Spleen (tissue), 11 donors: ENCODE results near the gene MCF2L. TPM values are rescaled to one million over a fixed set of nuclear protein-coding genes. Genes with fewer than 3 reads are reported as not detected.
A peak's percentile ranks its signal among the peaks of the same experiment; 100 is the strongest.

Experiments
- DNase-seq: peaks from one replicate; pipeline ENCODE4 v3.0.0-alpha.2; 2020
- H3K27ac ChIP-seq, 8 donors: fragments of 200-600 bp; sonication (generic) in 7 of 8; 1 replicate in 4 of 8; 2 replicates in 4 of 8; pipeline versions ENCODE4 v1.5.0 to v1.8.0; 2016 to 2021; ENCODE audit warnings: inconsistent platforms in 4 of 8, mild to moderate bottlenecking in 4 of 8, moderate library complexity in 1 of 8
- H3K27me3 ChIP-seq, 7 donors: fragments of 200-600 bp; sonication (generic) in 6 of 7; replicated peaks in 1 of 7; 1 replicate in 4 of 7; 2 replicates in 3 of 7; pipeline versions ENCODE4 v1.5.0 to v1.8.0; 2016 to 2021; ENCODE audit warnings: inconsistent platforms in 3 of 7, mild to moderate bottlenecking in 1 of 7
- H3K36me3 ChIP-seq, 6 donors: fragments of 200-600 bp; sonication (generic) in 5 of 6; 1 replicate in 4 of 6; 2 replicates in 2 of 6; pipeline versions ENCODE4 v1.5.0 to v1.8.0; 2016 to 2021; ENCODE audit warnings: inconsistent platforms in 2 of 6
- H3K4me1 ChIP-seq, 6 donors: fragments of 200-600 bp; sonication (generic) in 5 of 6; 1 replicate in 3 of 6; 2 replicates in 3 of 6; pipeline versions ENCODE4 v1.5.0 to v1.8.0; 2016 to 2021; ENCODE audit warnings: inconsistent platforms in 3 of 6
- H3K4me3 ChIP-seq, 8 donors: fragments of 200-600 bp; sonication (generic) in 7 of 8; 1 replicate in 4 of 8; 2 replicates in 4 of 8; pipeline versions ENCODE4 v1.5.0 to v1.8.0; 2016 to 2021; ENCODE audit warnings: inconsistent platforms in 4 of 8, mild to moderate bottlenecking in 4 of 8, moderate library complexity in 2 of 8
- H3K9me3 ChIP-seq, 8 donors: fragments of 200-600 bp; sonication (generic) in 7 of 8; 1 replicate in 4 of 8; 2 replicates in 4 of 8; pipeline versions ENCODE4 v1.5.0 to v1.8.0; 2016 to 2021; ENCODE audit warnings: inconsistent platforms in 4 of 8
- POLR2A ChIP-seq, 3 donors: fragments of 450-650 bp; IDR thresholded peaks; one replicate each; pipeline ENCODE4 v1.5.1; 2017; ENCODE audit warnings: antibody characterized with exemption in 3 of 3, mild to moderate bottlenecking in 1 of 3
- POLR2AphosphoS5 ChIP-seq, 3 donors: sonication (generic); formaldehyde crosslinking; IDR thresholded peaks; one replicate each; pipeline ENCODE4 v1.5.1; 2017; ENCODE audit warnings: antibody characterized with exemption in 3 of 3
- WGBS, 5 donors: extraction: QIAGEN DNeasy Blood & Tissue Kit in 3 of 5; methylation state at CpG; one replicate each; pipeline versions ENCODE4 v1.1.5 to v1.1.7; 2013 to 2018; 5-methylcytosine and 5-hydroxymethylcytosine counted together
- intact Hi-C: fragments of 100-400 bp; cut with DNase I; formaldehyde crosslinking; loops from one replicate; pipeline ENCODE4 v1.15.0; 2023; ENCODE audit warnings: low total_unique reads
- polyA plus RNA-seq, 3 donors: library from polyadenylated mRNA; stranded (reverse); fragments of 200-250 nt; gene quantifications; one replicate each; pipeline ENCODE4 v1.2.1, GENCODE V29; 2013
- total RNA-seq, 7 donors: library from RNA; depleted of rRNA in 3 of 7; stranded (reverse); fragments of >200 nt in 3 of 7; fragmentation: NEBNext Ultra II Directional in 4 of 7; extraction: Animal tissue kit (Norgen Biotek cat#: 25700) in 4 of 7; gene quantifications; one replicate each; pipeline versions ENCODE4 v1.1.0 to v1.2.1, GENCODE V29; 2016 to 2021
- TF ChIP-seq, protein P1 (sequence below), 11 experiments: fragments of 200-600 bp in 7 of 11; fragments of 450-650 bp in 4 of 11; sonication (generic) in 4 of 11; IDR thresholded peaks in 8 of 11; conservative IDR thresholded peaks in 3 of 11; 1 replicate in 7 of 11; 2 replicates in 4 of 11; pipeline versions ENCODE4 v1.4.0 to v1.8.0; 2016 to 2021; ENCODE audit warnings: antibody characterized with exemption in 11 of 11, inconsistent platforms in 4 of 11, mild to moderate bottlenecking in 1 of 11
- donor health status: healthy with polysubstance abuse.
- donor health status: DM: no; HTN: no; CAD: no; lungs with moderate emphysema.
- donor health status: DM: no; HTN: no; CAD: no.
- donor health status: Bipolar disorder and iron deficiency.
- donor health status: healthy.
- donor health status: DM: no; HTN: no; CAD: no.
- donor health status: DM: yes; HTN: yes; CAD: no.

The MCF2L gene
- total and polyA plus RNA-seq, 10 donors, result 4.3 to 21.4 (median 13.0) TPM

DNA sequence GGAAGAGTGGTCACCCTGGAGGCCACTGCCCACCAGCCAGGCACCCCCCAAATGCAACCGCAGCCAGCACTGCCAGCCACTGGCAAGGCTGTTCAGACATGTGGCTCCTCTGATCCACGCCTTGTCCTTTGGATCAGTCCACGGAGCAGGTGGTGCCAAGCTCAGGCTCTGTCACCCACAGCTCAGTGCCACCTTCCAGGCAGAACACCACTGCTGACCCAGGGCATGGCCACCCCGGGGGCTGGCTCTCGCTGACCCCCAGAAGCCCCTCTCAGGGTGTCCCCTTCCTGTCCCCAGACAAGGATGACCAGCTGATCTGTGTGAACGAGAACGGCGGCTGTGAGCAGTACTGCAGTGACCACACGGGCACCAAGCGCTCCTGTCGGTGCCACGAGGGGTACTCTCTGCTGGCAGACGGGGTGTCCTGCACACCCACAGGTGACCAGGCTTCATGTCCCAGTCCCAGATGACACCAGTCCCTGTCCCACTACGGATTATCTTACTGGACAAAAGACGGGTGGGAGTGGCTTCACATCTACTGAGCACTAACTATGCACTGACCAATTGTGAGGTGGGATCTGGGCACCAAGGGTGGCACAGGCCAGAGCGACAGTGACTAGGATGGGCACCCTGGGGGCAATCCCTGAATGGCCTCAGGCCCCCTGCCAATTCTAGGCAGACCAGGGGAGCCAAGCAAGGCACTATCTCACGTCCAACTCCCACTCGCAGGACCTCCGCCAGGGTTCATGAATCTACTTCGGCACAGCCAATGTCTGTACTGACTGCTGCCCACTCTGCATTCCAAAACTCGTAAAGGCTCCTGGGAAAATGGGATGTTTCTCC is 146.6 kb downstream of the MCF2L start:
- DNase-seq, result peak; percentile 61
- no peak overlapping the region for H3K4me3 ChIP-seq
- WGBS, 5 donors, result 71 to 91% (median 83%) methylated on average over 9 to 21 of the region's 21 CpGs
- peaks cover 0 to 22% (median 6%) of the 10 kb centered on the region in 7 donors for H3K27me3 ChIP-seq
- intact Hi-C loops, result no loop called here
- peaks cover under 1 to 5% (median 4%) of the 10 kb centered on the region in 6 donors for H3K4me1 ChIP-seq
- H3K27ac ChIP-seq, result no peak overlapping the region
- TF ChIP-seq, protein P1, sequence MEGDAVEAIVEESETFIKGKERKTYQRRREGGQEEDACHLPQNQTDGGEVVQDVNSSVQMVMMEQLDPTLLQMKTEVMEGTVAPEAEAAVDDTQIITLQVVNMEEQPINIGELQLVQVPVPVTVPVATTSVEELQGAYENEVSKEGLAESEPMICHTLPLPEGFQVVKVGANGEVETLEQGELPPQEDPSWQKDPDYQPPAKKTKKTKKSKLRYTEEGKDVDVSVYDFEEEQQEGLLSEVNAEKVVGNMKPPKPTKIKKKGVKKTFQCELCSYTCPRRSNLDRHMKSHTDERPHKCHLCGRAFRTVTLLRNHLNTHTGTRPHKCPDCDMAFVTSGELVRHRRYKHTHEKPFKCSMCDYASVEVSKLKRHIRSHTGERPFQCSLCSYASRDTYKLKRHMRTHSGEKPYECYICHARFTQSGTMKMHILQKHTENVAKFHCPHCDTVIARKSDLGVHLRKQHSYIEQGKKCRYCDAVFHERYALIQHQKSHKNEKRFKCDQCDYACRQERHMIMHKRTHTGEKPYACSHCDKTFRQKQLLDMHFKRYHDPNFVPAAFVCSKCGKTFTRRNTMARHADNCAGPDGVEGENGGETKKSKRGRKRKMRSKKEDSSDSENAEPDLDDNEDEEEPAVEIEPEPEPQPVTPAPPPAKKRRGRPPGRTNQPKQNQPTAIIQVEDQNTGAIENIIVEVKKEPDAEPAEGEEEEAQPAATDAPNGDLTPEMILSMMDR (IDR thresholded peaks at IDR 0.05 in 8 of 11, conservative IDR thresholded peaks at IDR 0.05 in 3 of 11), result no peak
- TF ChIP-seq POLR2AphosphoS5 (IDR thresholded peaks at IDR 0.05), result no peak
- no peak for TF ChIP-seq POLR2A (IDR thresholded peaks at IDR 0.05)
- no peaks in the 10 kb centered on the region for H3K9me3 ChIP-seq
- H3K36me3 ChIP-seq, result no peaks in the 10 kb centered on the region

DNA sequence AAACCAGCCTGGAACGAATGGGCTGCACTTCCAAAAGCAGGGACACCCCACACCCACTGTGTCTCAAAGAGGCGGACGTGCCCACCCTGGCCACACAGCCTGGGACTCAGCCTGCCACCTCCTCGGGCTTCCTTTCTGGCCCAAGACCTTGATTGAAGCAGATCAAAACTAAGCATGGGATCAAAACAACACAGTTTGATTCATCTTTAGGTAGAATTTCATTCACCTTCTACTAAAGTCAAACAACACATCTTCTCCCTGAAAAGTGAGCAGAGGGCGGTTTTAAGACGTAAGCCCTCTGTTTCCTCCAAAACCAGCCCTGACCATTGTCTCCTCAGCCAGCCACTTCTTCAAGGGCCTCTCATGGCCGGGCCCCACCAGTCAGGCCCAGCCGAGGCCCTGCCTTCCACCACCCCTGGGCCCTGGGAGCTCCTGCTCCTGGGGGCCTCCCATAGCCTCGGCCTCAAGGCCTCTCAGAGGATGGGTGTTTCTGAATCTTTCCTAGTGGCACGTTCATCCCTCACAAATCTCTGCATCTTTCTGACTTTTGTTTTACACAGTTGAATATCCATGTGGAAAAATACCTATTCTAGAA is 147.3 kb downstream of the MCF2L start:
- no peak overlapping the region for H3K4me3 ChIP-seq
- H3K36me3 ChIP-seq, result no peaks in the 10 kb centered on the region
- H3K27ac ChIP-seq, result no peak overlapping the region
- H3K9me3 ChIP-seq, result no peaks in the 10 kb centered on the region
- TF ChIP-seq POLR2AphosphoS5 (IDR thresholded peaks at IDR 0.05) (no peak), POLR2A (IDR thresholded peaks at IDR 0.05) (no peak)
- TF ChIP-seq, protein P1 (IDR thresholded peaks at IDR 0.05 in 8 of 11, conservative IDR thresholded peaks at IDR 0.05 in 3 of 11), result no peak
- H3K4me1 ChIP-seq, result no peaks in the 10 kb centered on the region
- H3K27me3 ChIP-seq, result peaks cover 0 to 21% (median 0%) of the 10 kb centered on the region in 7 donors
- 80 to 90% (median 82%) methylated on average over 7 to 10 of the region's 10 CpGs for WGBS, 5 donors
- intact Hi-C loops, result no loop called here
- DNase-seq, result peak; percentile 37

DNA sequence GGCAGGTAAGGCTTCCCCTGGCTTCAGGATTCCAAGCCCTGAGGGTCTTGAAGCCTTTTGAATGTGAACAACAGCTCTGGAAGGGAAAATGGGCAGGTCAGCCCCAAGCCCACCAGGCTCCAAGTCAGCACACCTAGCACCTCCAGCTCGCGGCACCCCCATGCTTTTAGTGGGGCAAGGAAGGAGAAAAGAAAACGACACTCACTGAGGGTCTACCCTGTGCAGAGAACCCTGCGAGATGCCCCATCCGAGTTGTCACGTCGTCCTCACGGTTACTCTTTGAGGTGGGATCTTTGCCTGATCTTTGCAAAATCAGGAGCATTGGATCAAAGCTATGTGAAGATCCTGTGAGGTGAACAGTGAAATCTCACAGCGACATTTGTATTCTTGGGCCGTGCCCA is 147.9 kb downstream of the MCF2L start:
- Histone ChIP-seq H3K27ac (no peak overlapping the region), H3K9me3 (no peaks in the 10 kb centered on the region), H3K27me3 (peaks cover 0 to 25% (median 0%) of the 10 kb centered on the region in 7 donors), H3K36me3 (no peaks in the 10 kb centered on the region), H3K4me1 (no peaks in the 10 kb centered on the region), H3K4me3 (no peak overlapping the region)
- 88 to 94% (median 92%) methylated on average over 8 to 10 of the region's 10 CpGs for WGBS, 5 donors
- DNase-seq, result peak; percentile 35
- intact Hi-C loops, result no loop called here
- TF ChIP-seq POLR2AphosphoS5 (IDR thresholded peaks at IDR 0.05), result no peak
- TF ChIP-seq, protein P1 (IDR thresholded peaks at IDR 0.05 in 8 of 11, conservative IDR thresholded peaks at IDR 0.05 in 3 of 11), result no peak
- TF ChIP-seq POLR2A (IDR thresholded peaks at IDR 0.05), result no peak

DNA sequence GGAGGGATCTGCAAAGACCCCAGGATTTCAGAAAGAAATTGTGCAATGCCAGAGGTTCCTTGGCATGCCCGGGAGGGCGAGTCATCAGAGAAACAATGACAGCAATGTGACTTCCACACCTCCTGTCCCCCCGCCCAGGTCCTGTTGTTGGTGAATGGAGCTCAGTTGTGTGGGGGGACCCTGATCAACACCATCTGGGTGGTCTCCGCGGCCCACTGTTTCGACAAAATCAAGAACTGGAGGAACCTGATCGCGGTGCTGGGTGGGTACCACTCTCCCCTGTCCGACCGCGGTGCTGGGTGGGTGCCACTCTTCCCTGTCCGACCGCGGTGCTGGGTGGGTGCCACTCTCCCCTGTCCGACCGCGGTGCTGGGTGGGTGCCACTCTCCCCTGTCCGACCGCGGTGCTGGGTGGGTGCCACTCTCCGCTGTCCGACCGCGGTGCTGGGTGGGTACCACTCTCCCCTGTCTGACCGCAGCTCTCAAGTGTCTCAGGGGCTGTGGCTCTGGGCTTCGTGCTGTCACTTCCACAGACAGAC is 148.4 kb downstream of the MCF2L start:
- TF ChIP-seq POLR2A (IDR thresholded peaks at IDR 0.05) (no peak), POLR2AphosphoS5 (IDR thresholded peaks at IDR 0.05) (no peak)
- TF ChIP-seq, protein P1 (IDR thresholded peaks at IDR 0.05 in 8 of 11, conservative IDR thresholded peaks at IDR 0.05 in 3 of 11), result no peak
- no peak overlapping the region for H3K27ac ChIP-seq
- H3K36me3 ChIP-seq, result no peaks in the 10 kb centered on the region
- no peaks in the 10 kb centered on the region for H3K4me1 ChIP-seq
- peaks cover 0 to 25% (median 0%) of the 10 kb centered on the region in 7 donors for H3K27me3 ChIP-seq
- no peaks in the 10 kb centered on the region for H3K9me3 ChIP-seq
- intact Hi-C loops, result no loop called here
- DNase-seq, result peak; percentile 51
- H3K4me3 ChIP-seq, result no peak overlapping the region
- 82 to 96% (median 89%) methylated on average over 18 to 26 of the region's 26 CpGs for WGBS, 5 donors
